Keratinocyte (primary cell): ENCODE measurements around the gene DCLK2. TPM values are rescaled to one million over a fixed set of nuclear protein-coding genes. Genes with fewer than 3 reads are reported as not detected.

Experiments used
- DNase-seq: peaks from one replicate; pipeline ENCODE4 v3.0.0-alpha.2; 2011; ENCODE audit warnings: low read depth, missing footprints, low spot score
- FAIRE-seq: peaks from 2 replicates; lab custom pipeline; 2011; peaks lifted over from hg19 to GRCh38; lab: Jason Lieb, UNC
- H2AFZ ChIP-seq: 2 replicates; pipeline ENCODE4 v1.6.0; 2012; ENCODE audit warnings: low read length, control low read depth, inconsistent platforms; ENCODE audit not compliant: control insufficient read depth
- H3K27ac ChIP-seq: 2 replicates; pipeline ENCODE4 v1.5.1; 2011; ENCODE audit warnings: low read length; ENCODE audit not compliant: control insufficient read depth, insufficient read depth
- H3K27me3 ChIP-seq: 3 replicates; pipeline ENCODE4 v1.6.0; 2011; ENCODE audit warnings: low read length; ENCODE audit not compliant: control insufficient read depth, insufficient read depth; ENCODE audit errors: extremely low read depth
- H3K36me3 ChIP-seq, 2 experiments: 2 replicates in 1 of 2; 3 replicates in 1 of 2; pipeline ENCODE4 v1.5.1; 2011; ENCODE audit warnings: low read length in 2 of 2, mild to moderate bottlenecking in 1 of 2; ENCODE audit not compliant: control insufficient read depth in 2 of 2, insufficient read depth in 2 of 2; ENCODE audit errors: extremely low read depth in 1 of 2
- H3K4me1 ChIP-seq: 3 replicates; pipeline ENCODE4 v1.5.1; 2011; ENCODE audit warnings: low read length; ENCODE audit not compliant: control insufficient read depth, insufficient read depth; ENCODE audit errors: extremely low read depth
- H3K4me2 ChIP-seq: 3 replicates; pipeline ENCODE4 v1.6.0; 2011; ENCODE audit warnings: low read depth, low read length; ENCODE audit not compliant: control insufficient read depth, insufficient read depth; ENCODE audit errors: extremely low read depth
- H3K4me3 ChIP-seq, 3 experiments: fragments of 200-600 bp in 1 of 3; sonication (generic) in 1 of 3; 2 replicates in 2 of 3; 3 replicates in 1 of 3; pipeline ENCODE4 v1.5.1; 2011 to 2016; ENCODE audit warnings: low read length in 3 of 3, mild to moderate bottlenecking in 3 of 3, control low read depth in 2 of 3, inconsistent platforms in 1 of 3, low read depth in 1 of 3, mixed read lengths in 1 of 3, mixed run types in 1 of 3, moderate library complexity in 1 of 3; ENCODE audit not compliant: control insufficient read depth in 2 of 3, insufficient read depth in 2 of 3; ENCODE audit errors: extremely low read depth in 1 of 3
- H3K79me2 ChIP-seq: 2 replicates; pipeline ENCODE4 v1.6.0; 2012; ENCODE audit warnings: low read length; ENCODE audit not compliant: control insufficient read depth, insufficient read depth
- H3K9ac ChIP-seq: 3 replicates; pipeline ENCODE4 v1.6.0; 2011; ENCODE audit warnings: low read length; ENCODE audit not compliant: control insufficient read depth, insufficient read depth; ENCODE audit errors: extremely low read depth
- H3K9me1 ChIP-seq: 3 replicates; pipeline ENCODE4 v1.6.0; 2011; ENCODE audit warnings: low read length; ENCODE audit not compliant: control insufficient read depth, insufficient read depth; ENCODE audit errors: extremely low read depth
- H3K9me3 ChIP-seq: 2 replicates; pipeline ENCODE4 v1.5.1; 2012; ENCODE audit warnings: low read depth, low read length; ENCODE audit not compliant: control insufficient read depth
- H4K20me1 ChIP-seq: 3 replicates; pipeline ENCODE4 v1.6.0; 2011; ENCODE audit warnings: low read length; ENCODE audit not compliant: control insufficient read depth, insufficient read depth; ENCODE audit errors: extremely low read depth
- CTCF ChIP-seq, 3 experiments: IDR thresholded peaks in 1 of 3; conservative IDR thresholded peaks in 1 of 3; optimal IDR thresholded peaks in 1 of 3; 2 replicates in 2 of 3; 3 replicates in 1 of 3; pipeline versions ENCODE3 to v1.5.1; 2011; ENCODE audit warnings: low read length in 3 of 3, mild to moderate bottlenecking in 3 of 3, moderate library complexity in 2 of 3, control low read depth in 1 of 3, inconsistent platforms in 1 of 3; ENCODE audit not compliant: insufficient read depth in 2 of 3; ENCODE audit errors: extremely low read depth in 1 of 3
- EZH2 ChIP-seq: IDR thresholded peaks from one replicate; pipeline ENCODE4 v1.6.1; 2012; ENCODE audit warnings: inconsistent platforms, mild to moderate bottlenecking, low read length, moderate library complexity
- dilution Hi-C: fragments of 300-500 bp; cut with MboI; formaldehyde crosslinking; loops from one replicate; pipeline ENCODE4 v1.7.0; 2020; ENCODE audit warnings: low sequenced_read_pairs; ENCODE audit not compliant: extremely low pct_ligation_motif_present
- polyA plus RNA-seq, 5 experiments: library from polyadenylated mRNA; depleted of rRNA in 3 of 5; stranded (reverse) in 3 of 5; stranded (forward) in 1 of 5; unstranded in 1 of 5; fragments of >200 nt; gene quantifications; 1 replicate in 1 of 5; 2 replicates in 3 of 5; 3 replicates in 1 of 5; pipeline versions ENCODE4 v1.2.1 to v1.2.3, GENCODE V29; 2011 to 2012; ENCODE audit warnings: missing spikeins in 2 of 5, low read depth in 1 of 5, low replicate concordance in 1 of 5

Gene DCLK2
- polyA plus RNA-seq, 1 donor (not counting 4 experiments of a cell fraction or from before 2014, with no cell fraction given) = 0.07 TPM

- no peak for TF ChIP-seq CTCF (optimal IDR thresholded peaks at IDR 0.05 in 1 of 3, IDR thresholded peaks at IDR 0.05 in 1 of 3, conservative IDR thresholded peaks at IDR 0.05 in 1 of 3; ENCODE audit: extremely low read depth in 1 of 3, insufficient read depth in 2 of 3, low read length in 3 of 3)
- TF ChIP-seq EZH2 = no peak
- Histone ChIP-seq H3K79me2 (no peaks in the 10 kb centered on the region), H4K20me1 (no peaks in the 10 kb centered on the region), H3K4me1 (no peaks in the 10 kb centered on the region), H3K27ac (no peak overlapping the region), H3K4me2 (no peak overlapping the region), H2AFZ (no peak overlapping the region), H3K4me3 (no peak overlapping the region), H3K9me1 (no peaks in the 10 kb centered on the region), H3K9ac (no peak overlapping the region), H3K9me3 (no peaks in the 10 kb centered on the region), H3K36me3 (no peaks in the 10 kb centered on the region), H3K27me3 (peaks cover 7% of the 10 kb centered on the region)
- dilution Hi-C loops = no loop called here
- FAIRE-seq (no peak), DNase-seq (no peak)
Measured at GRCh38 chr4:150047546-150047945, 30.7 kb upstream of the DCLK2 start.

- H2AFZ ChIP-seq = no peak overlapping the region
- no peaks in the 10 kb centered on the region for H4K20me1 ChIP-seq
- no peaks in the 10 kb centered on the region for H3K4me1 ChIP-seq
- H3K4me2 ChIP-seq = no peak overlapping the region
- no peak overlapping the region for H3K9ac ChIP-seq
- peaks cover 7% of the 10 kb centered on the region for H3K27me3 ChIP-seq
- DNase-seq = no peak
- no peaks in the 10 kb centered on the region for H3K36me3 ChIP-seq
- H3K79me2 ChIP-seq = no peaks in the 10 kb centered on the region
- no peak overlapping the region for H3K4me3 ChIP-seq
- H3K9me3 ChIP-seq = no peaks in the 10 kb centered on the region
- TF ChIP-seq CTCF (optimal IDR thresholded peaks at IDR 0.05 in 1 of 3, IDR thresholded peaks at IDR 0.05 in 1 of 3, conservative IDR thresholded peaks at IDR 0.05 in 1 of 3; ENCODE audit: extremely low read depth in 1 of 3, insufficient read depth in 2 of 3, low read length in 3 of 3) (no peak), EZH2 (no peak)
- H3K27ac ChIP-seq = no peak overlapping the region
- FAIRE-seq = no peak
- dilution Hi-C loops = no loop called here
- H3K9me1 ChIP-seq = no peaks in the 10 kb centered on the region
Measured at GRCh38 chr4:150049682-150050081, 28.6 kb upstream of the DCLK2 start.
